Measurements from ENCODE around the gene COG7.

DNA sequence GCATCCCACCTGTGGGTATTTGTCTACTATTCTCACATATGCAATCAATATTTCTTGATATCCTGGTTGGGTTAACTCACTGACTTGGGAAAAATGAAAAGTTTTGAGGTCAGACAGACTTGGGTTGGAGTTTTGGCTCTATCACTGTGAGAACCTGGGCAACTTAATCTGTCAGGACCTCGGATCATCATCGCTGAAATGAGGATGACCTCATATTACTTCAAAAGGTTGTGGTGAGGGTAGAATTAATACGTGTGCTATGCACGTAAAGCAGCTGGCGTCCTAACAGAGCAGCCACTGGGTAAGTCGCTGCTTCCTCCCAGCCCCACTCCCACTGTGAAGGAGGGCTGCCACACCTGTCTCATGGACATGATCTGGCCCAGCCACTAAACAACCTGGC, 57.3 kb downstream of the COG7 start:
- TF ChIP-seq, protein P1, sequence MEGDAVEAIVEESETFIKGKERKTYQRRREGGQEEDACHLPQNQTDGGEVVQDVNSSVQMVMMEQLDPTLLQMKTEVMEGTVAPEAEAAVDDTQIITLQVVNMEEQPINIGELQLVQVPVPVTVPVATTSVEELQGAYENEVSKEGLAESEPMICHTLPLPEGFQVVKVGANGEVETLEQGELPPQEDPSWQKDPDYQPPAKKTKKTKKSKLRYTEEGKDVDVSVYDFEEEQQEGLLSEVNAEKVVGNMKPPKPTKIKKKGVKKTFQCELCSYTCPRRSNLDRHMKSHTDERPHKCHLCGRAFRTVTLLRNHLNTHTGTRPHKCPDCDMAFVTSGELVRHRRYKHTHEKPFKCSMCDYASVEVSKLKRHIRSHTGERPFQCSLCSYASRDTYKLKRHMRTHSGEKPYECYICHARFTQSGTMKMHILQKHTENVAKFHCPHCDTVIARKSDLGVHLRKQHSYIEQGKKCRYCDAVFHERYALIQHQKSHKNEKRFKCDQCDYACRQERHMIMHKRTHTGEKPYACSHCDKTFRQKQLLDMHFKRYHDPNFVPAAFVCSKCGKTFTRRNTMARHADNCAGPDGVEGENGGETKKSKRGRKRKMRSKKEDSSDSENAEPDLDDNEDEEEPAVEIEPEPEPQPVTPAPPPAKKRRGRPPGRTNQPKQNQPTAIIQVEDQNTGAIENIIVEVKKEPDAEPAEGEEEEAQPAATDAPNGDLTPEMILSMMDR (IDR thresholded peaks at IDR 0.05): no peak
- TF ChIP-seq POLR2AphosphoS5 (IDR thresholded peaks at IDR 0.05) (no peak), POLR2A (IDR thresholded peaks at IDR 0.05) (no peak), EP300 (IDR thresholded peaks at IDR 0.05; ENCODE audit: low read depth) (no peak)

All from transverse colon (tissue), 4 donors.